ENCODE results near the gene EFCAB8.

The EFCAB8 gene

DNA sequence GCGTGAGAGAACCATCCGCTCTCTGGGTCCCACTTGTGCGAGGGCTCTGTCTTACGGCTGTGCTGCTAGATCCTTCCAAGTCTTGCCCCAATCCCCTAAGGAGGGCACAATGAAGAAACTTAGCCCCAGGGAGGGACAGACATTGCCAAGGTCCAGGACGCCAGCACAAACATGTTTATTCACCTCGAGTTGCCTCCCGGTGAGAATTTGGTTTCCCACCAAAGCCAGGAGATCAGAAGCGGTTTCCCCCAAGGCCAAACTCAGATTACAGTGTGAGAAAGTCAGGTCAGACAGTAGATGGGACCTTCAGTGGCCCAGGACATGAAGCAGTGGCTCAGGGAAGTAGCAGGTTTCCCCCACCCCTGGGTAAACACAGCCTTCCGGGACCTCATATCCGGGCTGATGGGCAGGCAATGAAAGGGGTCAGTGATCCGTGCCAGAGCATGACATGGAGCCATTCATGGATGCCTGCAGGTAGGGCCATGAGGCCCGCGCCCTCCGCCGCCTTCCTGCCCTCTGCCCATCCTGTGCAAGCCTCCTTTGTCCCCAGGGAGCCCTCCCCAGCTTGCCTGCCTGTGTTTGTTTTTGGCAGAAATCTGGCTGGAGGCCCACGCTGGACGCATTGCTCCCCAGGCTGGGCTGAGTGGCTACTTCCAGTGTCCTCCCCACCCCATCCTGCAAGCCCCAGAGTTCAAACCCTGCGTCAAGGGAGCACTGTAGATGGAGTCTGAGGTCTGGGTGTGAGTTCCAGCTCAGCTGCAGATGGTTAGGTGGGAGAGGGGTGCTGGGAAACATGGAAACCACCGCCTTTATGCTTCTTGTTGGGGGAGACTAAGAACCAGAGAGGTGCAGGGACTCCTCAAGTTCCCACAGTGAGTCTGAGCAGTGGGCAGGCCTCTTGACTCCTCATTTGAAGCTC is 150.8 kb downstream of the EFCAB8 start:
- DNase-seq: no peak

GRCh38 chr20:33010133-33010504 is 151.4 kb downstream of the EFCAB8 start:
- no peak for DNase-seq

GRCh38 chr20:33010674-33011449 is 152.1 kb downstream of the EFCAB8 start:
- DNase-seq: no peak

Measured in stimulated activated CD4-positive, alpha-beta T cell treated with anti-CD3 and anti-CD28 coated beads, Interleukin-12 subunit alpha, Interleukin-12 subunit beta, amount 100 ng/mL, for 4 hours (primary cell).